Measurements from ENCODE around the gene HOXA9. TPM values are rescaled to one million over a fixed set of nuclear protein-coding genes. Genes with fewer than 3 reads are reported as not detected.

HOXA9 gene
- polyA plus RNA-seq, 2 of the 4 experiments (the other 2 are of a cell fraction): 1.4 TPM

DNA sequence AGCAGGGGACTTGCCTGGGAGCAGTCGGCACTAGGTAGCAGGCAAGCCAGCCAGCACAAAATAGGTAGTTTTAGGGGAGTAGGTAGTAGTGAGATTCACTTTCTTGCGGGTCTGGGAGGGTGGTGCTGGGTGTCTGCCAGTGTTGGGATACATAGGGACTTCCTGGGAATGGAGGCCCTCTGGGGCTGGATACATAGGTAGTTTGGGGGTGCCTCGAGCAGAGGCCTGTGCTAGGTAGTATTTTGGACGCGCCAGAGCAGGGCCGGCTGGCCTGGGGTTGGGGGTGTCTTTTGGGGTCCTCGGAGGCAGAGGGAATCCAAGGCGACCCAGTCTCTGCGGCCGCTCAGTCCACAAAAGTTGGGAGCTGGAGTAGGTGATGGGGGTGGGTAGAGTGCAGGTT is 11.0 kb downstream of the HOXA9 start:
- Histone ChIP-seq H3K4me2 (no peak overlapping the region), H3K4me1 (peaks cover 9% of the 10 kb centered on the region), H3K4me3 (no peak overlapping the region), H3K27ac (no peak overlapping the region), H3K9me3 (no peaks in the 10 kb centered on the region)
- TF ChIP-seq PHF8 (IDR thresholded peaks at IDR 0.05; ENCODE audit: borderline replicate concordance, low read depth): no peak
- TF ChIP-seq SMC3 (IDR thresholded peaks at IDR 0.05): no peak
- TF ChIP-seq TP53 (CRISPR knock-in tag; IDR thresholded peaks at IDR 0.05): no peak
- no peak for TF ChIP-seq NR3C1 (IDR thresholded peaks at IDR 0.05)
- TF ChIP-seq MYC (IDR thresholded peaks at IDR 0.05; ENCODE audit: borderline replicate concordance, low read length): no peak
- no peak for TF ChIP-seq HOXB13 (CRISPR knock-in tag; IDR thresholded peaks at IDR 0.05; ENCODE audit: low read depth)
- TF ChIP-seq EP300 (IDR thresholded peaks at IDR 0.05): no peak
- no peak for TF ChIP-seq HMGXB4 (CRISPR knock-in tag; IDR thresholded peaks at IDR 0.05; ENCODE audit: borderline replicate concordance)
- TF ChIP-seq ZNF302 (CRISPR knock-in tag; IDR thresholded peaks at IDR 0.05): no peak
- TF ChIP-seq GATA3 (IDR thresholded peaks at IDR 0.05; ENCODE audit: borderline replicate concordance): no peak
- no peak for TF ChIP-seq CBX8 (IDR thresholded peaks at IDR 0.05)
- TF ChIP-seq ATOH8 (CRISPR knock-in tag; IDR thresholded peaks at IDR 0.05; ENCODE audit: low read depth): no peak
- TF ChIP-seq KDM5A (IDR thresholded peaks at IDR 0.05): no peak
- TF ChIP-seq, protein P1, sequence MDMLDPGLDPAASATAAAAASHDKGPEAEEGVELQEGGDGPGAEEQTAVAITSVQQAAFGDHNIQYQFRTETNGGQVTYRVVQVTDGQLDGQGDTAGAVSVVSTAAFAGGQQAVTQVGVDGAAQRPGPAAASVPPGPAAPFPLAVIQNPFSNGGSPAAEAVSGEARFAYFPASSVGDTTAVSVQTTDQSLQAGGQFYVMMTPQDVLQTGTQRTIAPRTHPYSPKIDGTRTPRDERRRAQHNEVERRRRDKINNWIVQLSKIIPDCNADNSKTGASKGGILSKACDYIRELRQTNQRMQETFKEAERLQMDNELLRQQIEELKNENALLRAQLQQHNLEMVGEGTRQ (IDR thresholded peaks at IDR 0.05): no peak
- no peak for TF ChIP-seq MAX (IDR thresholded peaks at IDR 0.05)
- no peak for TF ChIP-seq HOXB5 (CRISPR knock-in tag; IDR thresholded peaks at IDR 0.05)
- ATAC-seq: no peak
- no peak for FAIRE-seq
- CTCF ChIA-PET: interaction anchor here (0.9 to 2.2 kb wide), 4 partner anchors 11 to 473 kb away, joined by 3 to 10 read pairs (median 4); partner anchors contain the start of gene HOXA5
- 95% methylated on average over 10 of the region's 10 CpGs for WGBS (ENCODE audit: missing lambda C conversion rate)
- DNase-seq (ENCODE audit: low read depth in 1 of 2, low spot score in 1 of 2): no peak
- POLR2A ChIA-PET: no interaction called here

- CTCF ChIA-PET: interaction anchor here (0.9 to 2.2 kb wide), 6 partner anchors 10 to 1063 kb away, joined by 3 to 10 read pairs (median 4); partner anchors contain the start of gene HOXA5
- FAIRE-seq: no peak
- TF ChIP-seq PHF8 (IDR thresholded peaks at IDR 0.05; ENCODE audit: borderline replicate concordance, low read depth) (no peak), CHD4 (IDR thresholded peaks at IDR 0.05; ENCODE audit: borderline replicate concordance) (no peak), BCL3 (IDR thresholded peaks at IDR 0.05) (no peak)
Observed at GRCh38 chr7:27153526-27153925, 11.8 kb downstream of the HOXA9 start.

More at GRCh38 chr7:27153526-27153925, 11.8 kb downstream of the HOXA9 start:
- Histone ChIP-seq H3K4me1 (peaks cover 16% of the 10 kb centered on the region), H3K27ac (no peak overlapping the region), H3K4me3 (no peak overlapping the region), H3K9me3 (no peaks in the 10 kb centered on the region), H3K4me2 (no peak overlapping the region)
- POLR2A ChIA-PET: no interaction called here
- DNase-seq (ENCODE audit: low read depth in 1 of 2, low spot score in 1 of 2): no peak
- ATAC-seq: no peak
- WGBS (ENCODE audit: missing lambda C conversion rate): 91% methylated on average over 3 of the region's 3 CpGs

Measured in A549 (cell line).